Colonic mucosa (tissue), 4 donors: ENCODE data around the gene RPL19. TPM values are rescaled to one million over a fixed set of nuclear protein-coding genes. Genes with fewer than 3 reads are reported as not detected.

Source experiments
- DNase-seq: peaks from one replicate; pipeline ENCODE4 v3.0.0-alpha.2; 2020
- H3K27ac ChIP-seq: fragments of 200-600 bp; one replicate; pipeline ENCODE4 v1.8.0; 2021
- H3K27me3 ChIP-seq: fragments of 200-600 bp; one replicate; pipeline ENCODE4 v1.8.0; 2021
- H3K36me3 ChIP-seq: fragments of 200-600 bp; one replicate; pipeline ENCODE4 v1.8.0; 2021
- H3K4me1 ChIP-seq: fragments of 200-600 bp; one replicate; pipeline ENCODE4 v1.8.0; 2021; ENCODE audit warnings: mild to moderate bottlenecking
- H3K4me3 ChIP-seq: fragments of 200-600 bp; one replicate; pipeline ENCODE4 v1.8.0; 2021
- H3K9ac ChIP-seq, 2 donors: one replicate each; pipeline ENCODE4 v1.7.0; 2013; ENCODE audit warnings: control low read depth in 2 of 2, low read depth in 2 of 2, low read length in 2 of 2
- H3K9me3 ChIP-seq: fragments of 200-600 bp; one replicate; pipeline ENCODE4 v1.8.0; 2021
- intact Hi-C: fragments of 100-400 bp; cut with DNase I; formaldehyde crosslinking; loops from one replicate; pipeline ENCODE4 v1.14.1; 2022
- total RNA-seq, 2 donors: library from RNA; stranded (reverse); fragmentation: NEBNext Ultra II Directional in 1 of 2; extraction: Animal tissue kit (Norgen Biotek cat#: 25700) in 1 of 2; gene quantifications; one replicate each; pipeline ENCODE4 v1.2.1, GENCODE V29; 2021
- TF ChIP-seq, protein P1 (sequence below): fragments of 200-600 bp; IDR thresholded peaks from one replicate; pipeline ENCODE4 v1.8.0; 2022; ENCODE audit warnings: antibody characterized with exemption, mild to moderate bottlenecking
- donor health status: healthy.
- donor health status: DM: no; HTN: no; CAD: no.
- donor health status: DM: no; HTN: no; CAD: no.

Gene RPL19
- total RNA-seq, 2 donors from 2014 or later: 1,557 to 1,567 TPM

- no peaks in the 10 kb centered on the region for H3K36me3 ChIP-seq
- H3K9me3 ChIP-seq: no peaks in the 10 kb centered on the region
- intact Hi-C loops: no loop called here
- H3K4me3 ChIP-seq: no peak overlapping the region
- TF ChIP-seq, protein P1, sequence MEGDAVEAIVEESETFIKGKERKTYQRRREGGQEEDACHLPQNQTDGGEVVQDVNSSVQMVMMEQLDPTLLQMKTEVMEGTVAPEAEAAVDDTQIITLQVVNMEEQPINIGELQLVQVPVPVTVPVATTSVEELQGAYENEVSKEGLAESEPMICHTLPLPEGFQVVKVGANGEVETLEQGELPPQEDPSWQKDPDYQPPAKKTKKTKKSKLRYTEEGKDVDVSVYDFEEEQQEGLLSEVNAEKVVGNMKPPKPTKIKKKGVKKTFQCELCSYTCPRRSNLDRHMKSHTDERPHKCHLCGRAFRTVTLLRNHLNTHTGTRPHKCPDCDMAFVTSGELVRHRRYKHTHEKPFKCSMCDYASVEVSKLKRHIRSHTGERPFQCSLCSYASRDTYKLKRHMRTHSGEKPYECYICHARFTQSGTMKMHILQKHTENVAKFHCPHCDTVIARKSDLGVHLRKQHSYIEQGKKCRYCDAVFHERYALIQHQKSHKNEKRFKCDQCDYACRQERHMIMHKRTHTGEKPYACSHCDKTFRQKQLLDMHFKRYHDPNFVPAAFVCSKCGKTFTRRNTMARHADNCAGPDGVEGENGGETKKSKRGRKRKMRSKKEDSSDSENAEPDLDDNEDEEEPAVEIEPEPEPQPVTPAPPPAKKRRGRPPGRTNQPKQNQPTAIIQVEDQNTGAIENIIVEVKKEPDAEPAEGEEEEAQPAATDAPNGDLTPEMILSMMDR: no peak
- H3K4me1 ChIP-seq: no peaks in the 10 kb centered on the region
- no peak overlapping the region for H3K9ac ChIP-seq
- H3K27ac ChIP-seq: peak overlapping the region; percentile 70
- no peaks in the 10 kb centered on the region for H3K27me3 ChIP-seq
- DNase-seq: peak; percentile 66
These were observed 21.5 kb upstream of the RPL19 start for GRCh38 chr17:39178536-39178935.

DNA sequence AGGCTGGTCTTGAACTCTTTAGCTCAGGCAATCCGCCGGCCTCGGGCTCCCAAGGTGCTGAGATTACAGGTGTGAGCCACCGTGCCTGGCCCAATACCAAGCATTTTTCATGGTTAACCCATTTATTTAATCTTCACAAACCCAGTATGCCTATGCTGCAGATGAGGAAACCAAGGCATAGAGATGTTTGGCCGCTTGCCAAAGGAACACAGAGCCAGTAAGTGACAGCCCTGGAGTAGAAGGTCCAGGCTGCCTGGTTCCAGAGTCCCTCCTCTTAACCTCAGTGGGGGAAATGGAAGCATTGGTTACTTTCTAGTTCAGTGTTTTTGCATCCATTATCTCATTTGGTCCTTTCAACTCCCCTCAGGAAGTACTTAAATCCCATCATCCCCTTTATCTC lies 18.8 kb upstream of the RPL19 start:
- intact Hi-C loops: no loop called here
- Histone ChIP-seq H3K4me1 (no peaks in the 10 kb centered on the region), H3K9ac (no peak overlapping the region), H3K4me3 (no peak overlapping the region), H3K9me3 (no peaks in the 10 kb centered on the region), H3K27me3 (no peaks in the 10 kb centered on the region), H3K36me3 (no peaks in the 10 kb centered on the region), H3K27ac (no peak overlapping the region)
- TF ChIP-seq, protein P1: no peak
- DNase-seq: no peak

GRCh38 chr17:39183045-39183444 lies 17.0 kb upstream of the RPL19 start:
- H3K4me1 ChIP-seq: peaks cover 5% of the 10 kb centered on the region
- intact Hi-C loops: no loop called here
- H3K9ac ChIP-seq: no peak overlapping the region
- no peaks in the 10 kb centered on the region for H3K27me3 ChIP-seq
- TF ChIP-seq, protein P1: no peak
- no peaks in the 10 kb centered on the region for H3K36me3 ChIP-seq
- no peak overlapping the region for H3K4me3 ChIP-seq
- no peak for DNase-seq
- H3K27ac ChIP-seq: no peak overlapping the region
- H3K9me3 ChIP-seq: no peaks in the 10 kb centered on the region

GRCh38 chr17:39183720-39184119 lies 16.4 kb upstream of the RPL19 start:
- no peak overlapping the region for H3K9ac ChIP-seq
- H3K27ac ChIP-seq: no peak overlapping the region
- no peaks in the 10 kb centered on the region for H3K9me3 ChIP-seq
- no peak for DNase-seq
- H3K36me3 ChIP-seq: no peaks in the 10 kb centered on the region
- no peaks in the 10 kb centered on the region for H3K27me3 ChIP-seq
- peaks cover 5% of the 10 kb centered on the region for H3K4me1 ChIP-seq
- TF ChIP-seq, protein P1: no peak
- intact Hi-C loops: no loop called here
- H3K4me3 ChIP-seq: no peak overlapping the region

GRCh38 chr17:39186481-39187002 lies 13.5 kb upstream of the RPL19 start:
- Histone ChIP-seq H3K27me3 (no peaks in the 10 kb centered on the region), H3K27ac (peak overlapping the region; percentile 85), H3K4me3 (no peak overlapping the region), H3K4me1 (peaks cover 5% of the 10 kb centered on the region), H3K36me3 (no peaks in the 10 kb centered on the region), H3K9me3 (no peaks in the 10 kb centered on the region), H3K9ac (peak overlapping the region; percentile 26 to 43)
- DNase-seq: peak; percentile 51
- intact Hi-C loops: no loop called here
- TF ChIP-seq, protein P1: no peak
